SK-N-SH (cell line): Measurements from ENCODE around the gene DYNLT1. TPM values are rescaled to one million over a fixed set of nuclear protein-coding genes. Genes with fewer than 3 reads are reported as not detected.

Experiments used
- CTCF ChIA-PET: fragments of 300-600, 350-600 bp; formaldehyde crosslinking; extraction: SDS; loops from one replicate; lab custom pipeline; 2021; lab: Yijun Ruan, JAX
- POLR2A ChIA-PET: fragments of 350-600 bp; sonication (Branson Sonifier 250); formaldehyde crosslinking; extraction: SDS; loops from one replicate; lab custom pipeline; 2020; ENCODE audit warnings: antibody characterized with exemption, inconsistent platforms; lab: Yijun Ruan, JAX
- DNase-seq: peaks from one replicate; pipeline ENCODE4 v3.0.0; 2012
- H2AFZ ChIP-seq: fragments of 200-600 bp; sonication (generic); 2 replicates; pipeline ENCODE4 v1.8.1; 2016; ENCODE audit warnings: antibody characterized with exemption, mild to moderate bottlenecking, low read depth
- H3F3A ChIP-seq: fragments of 200-600 bp; sonication (generic); replicated peaks from 2 replicates; pipeline ENCODE3; 2016; ENCODE audit warnings: antibody characterized with exemption, mild to moderate bottlenecking; ENCODE audit not compliant: insufficient read depth
- H3K27ac ChIP-seq, 2 experiments: fragments of 200-500 bp in 1 of 2; fragments of 200-600 bp in 1 of 2; sonication (Bioruptor generic) in 1 of 2; sonication (generic), shearing (Covaris generic) in 1 of 2; 2 replicates each; pipeline versions ENCODE4 v1.5.1 to v1.6.1; 2014 to 2016; ENCODE audit warnings: low read depth in 2 of 2, inconsistent platforms in 1 of 2, low read length in 1 of 2, mild to moderate bottlenecking in 1 of 2, mixed read lengths in 1 of 2
- H3K27me3 ChIP-seq: fragments of 200-600 bp; sonication (generic), shearing (Covaris generic); 2 replicates; pipeline ENCODE4 v1.6.1; 2016; ENCODE audit warnings: mixed run types; ENCODE audit not compliant: insufficient read depth
- H3K36me3 ChIP-seq, 2 experiments: fragments of 200-500 bp in 1 of 2; fragments of 200-600 bp in 1 of 2; sonication (Bioruptor generic) in 1 of 2; sonication (generic) in 1 of 2; replicated peaks in 1 of 2; 2 replicates each; pipeline versions ENCODE3 to v1.5.1; 2014 to 2016; ENCODE audit warnings: low read length in 1 of 2, mild to moderate bottlenecking in 1 of 2; ENCODE audit not compliant: insufficient read depth in 2 of 2, control insufficient read depth in 1 of 2
- H3K4me1 ChIP-seq, 2 experiments: fragments of 200-500 bp in 1 of 2; fragments of 200-600 bp in 1 of 2; sonication (Bioruptor generic) in 1 of 2; sonication (generic), shearing (Covaris generic) in 1 of 2; 2 replicates each; pipeline versions ENCODE4 v1.5.1 to v1.6.1; 2014 to 2016; ENCODE audit warnings: low read depth in 1 of 2, low read length in 1 of 2, mixed run types in 1 of 2; ENCODE audit not compliant: insufficient read depth in 2 of 2, control insufficient read depth in 1 of 2
- H3K4me2 ChIP-seq: fragments of 200-600 bp; sonication (generic), shearing (Covaris generic); 2 replicates; pipeline ENCODE4 v1.6.1; 2017; ENCODE audit warnings: mixed run types
- H3K4me3 ChIP-seq, 2 experiments: fragments of 200-500 bp in 1 of 2; fragments of 200-600 bp in 1 of 2; sonication (Bioruptor generic) in 1 of 2; sonication (generic), shearing (Covaris generic) in 1 of 2; 2 replicates each; pipeline versions ENCODE4 v1.5.1 to v1.8.1; 2014 to 2016; ENCODE audit warnings: low read depth in 2 of 2, inconsistent platforms in 1 of 2, low read length in 1 of 2, mild to moderate bottlenecking in 1 of 2, mixed read lengths in 1 of 2, moderate library complexity in 1 of 2
- H3K79me2 ChIP-seq: fragments of 200-600 bp; sonication (generic); 2 replicates; pipeline ENCODE4 v1.8.1; 2017; ENCODE audit warnings: mild to moderate bottlenecking; ENCODE audit not compliant: insufficient read depth
- H3K9ac ChIP-seq: fragments of 200-600 bp; sonication (generic); 2 replicates; pipeline ENCODE4 v1.6.1; 2017; ENCODE audit warnings: mixed run types
- H3K9me2 ChIP-seq: fragments of 200-600 bp; sonication (generic); 2 replicates; pipeline ENCODE4 v1.6.1; 2017; ENCODE audit warnings: mixed run types
- H3K9me3 ChIP-seq: fragments of 200-600 bp; sonication (generic); 2 replicates; pipeline ENCODE4 v1.6.1; 2017; ENCODE audit warnings: mixed run types, mild to moderate bottlenecking, moderate library complexity
- H4K20me1 ChIP-seq: fragments of 200-600 bp; sonication (generic); 2 replicates; pipeline ENCODE4 v1.6.1; 2017; ENCODE audit warnings: mild to moderate bottlenecking, mixed run types; ENCODE audit not compliant: insufficient read depth
- ELF1 ChIP-seq: IDR thresholded peaks from 2 replicates; pipeline ENCODE4 v1.4.0; 2012
- EP300 ChIP-seq, 2 experiments: IDR thresholded peaks; 2 replicates each; pipeline versions ENCODE4 v1.4.0 to v1.6.1; 2012; ENCODE audit warnings: borderline replicate concordance in 1 of 2, low read depth in 1 of 2, low read length in 1 of 2
- IRF3 ChIP-seq: fragments of 150-350 bp; IDR thresholded peaks from 2 replicates; pipeline ENCODE4 v1.6.1; 2016; ENCODE audit warnings: mild to moderate bottlenecking, low read depth, low read length
- JUND ChIP-seq: IDR thresholded peaks from 2 replicates; pipeline ENCODE4 v1.4.0; 2012
- MEF2A ChIP-seq: IDR thresholded peaks from 2 replicates; pipeline ENCODE4 v1.4.0; 2012; ENCODE audit warnings: low read depth, borderline replicate concordance
- PBX3 ChIP-seq: IDR thresholded peaks from 2 replicates; pipeline ENCODE4; 2012
- POLR2AphosphoS5 ChIP-seq: IDR thresholded peaks from 2 replicates; pipeline ENCODE4 v1.6.1; 2012; ENCODE audit warnings: low read depth, low read length
- REST ChIP-seq: IDR thresholded peaks from 2 replicates; pipeline ENCODE4 v1.6.1; 2012; ENCODE audit warnings: mild to moderate bottlenecking, low read depth, low read length, moderate library complexity
- RXRA ChIP-seq: IDR thresholded peaks from 2 replicates; pipeline ENCODE4 v1.4.0; 2012; ENCODE audit warnings: low read depth, mild to moderate bottlenecking, borderline replicate concordance
- TEAD4 ChIP-seq: IDR thresholded peaks from 2 replicates; pipeline ENCODE4 v1.4.0; 2012; ENCODE audit warnings: mild to moderate bottlenecking, borderline replicate concordance; ENCODE audit not compliant: insufficient read depth
- WGBS: methylation state at CpG from one replicate; pipeline ENCODE4 v1.1.6; 2017; ENCODE audit warnings: low lambda C conversion rate; 5-methylcytosine and 5-hydroxymethylcytosine counted together
- polyA plus RNA-seq, 3 experiments: library from polyadenylated mRNA; depleted of rRNA; stranded (reverse); fragments of >200 nt; gene quantifications; 2 replicates each; pipeline ENCODE4 v1.2.3, GENCODE V29; 2012

DYNLT1 gene
- polyA plus RNA-seq, 1 of the 3 experiments (the other 2 are of a cell fraction), result 306 TPM

GRCh38 chr6:158625881-158626305 is 18.6 kb downstream of the DYNLT1 start:
- H3K27me3 ChIP-seq, result no peaks in the 10 kb centered on the region
- H3K79me2 ChIP-seq, result no peaks in the 10 kb centered on the region
- H4K20me1 ChIP-seq, result no peaks in the 10 kb centered on the region
- no peak for DNase-seq
- H3K9me2 ChIP-seq, result no peaks in the 10 kb centered on the region
- 98% methylated on average over 8 of the region's 15 CpGs for WGBS
- H2AFZ ChIP-seq, result no peak overlapping the region
- H3K9me3 ChIP-seq, result no peaks in the 10 kb centered on the region
- H3K9ac ChIP-seq, result no peak overlapping the region
- H3K27ac ChIP-seq, result no peak overlapping the region
- no peak for TF ChIP-seq REST
- TF ChIP-seq TEAD4, result no peak
- TF ChIP-seq JUND, result no peak
- no peak for TF ChIP-seq ELF1
- no peak for TF ChIP-seq EP300 (IDR thresholded peaks at IDR 0.05; ENCODE audit: borderline replicate concordance in 1 of 2, low read depth in 1 of 2, low read length in 1 of 2)
- no peak for TF ChIP-seq RXRA
- TF ChIP-seq MEF2A, result no peak
- no peak for TF ChIP-seq PBX3
- TF ChIP-seq IRF3, result no peak
- no peak for TF ChIP-seq POLR2AphosphoS5
- no peak overlapping the region for H3K4me2 ChIP-seq
- POLR2A ChIA-PET, result no interaction called here
- CTCF ChIA-PET, result interaction anchor here (1.1 kb wide), 1 partner anchor 21 kb away, joined by 5 read pairs; no protein-coding TSS in a partner anchor
- no peak overlapping the region for H3K4me3 ChIP-seq
- H3F3A ChIP-seq, result no peaks in the 10 kb centered on the region
- peaks cover 0 to 46% of the 10 kb centered on the region in 2 experiments for H3K36me3 ChIP-seq
- peaks cover 3 to 37% of the 10 kb centered on the region in 2 experiments; a peak in 2 of 4 replicates for H3K4me1 ChIP-seq
